Fibroblast of lung (primary cell): ENCODE measurements around the gene ZNF827. TPM values are rescaled to one million over a fixed set of nuclear protein-coding genes. Genes with fewer than 3 reads are reported as not detected.

Experiments used
- DNase-seq, 2 donors: peaks; one replicate each; pipeline versions ENCODE4 v3.0.0 to v3.0.0-alpha.2; 2010; ENCODE audit warnings: low read depth in 2 of 2
- H2AFZ ChIP-seq: 2 replicates; pipeline ENCODE4 v1.5.1; 2012; ENCODE audit warnings: low read length, control low read depth, inconsistent platforms
- H3K27ac ChIP-seq: 2 replicates; pipeline ENCODE4 v1.5.1; 2011; ENCODE audit warnings: low read length, control low read depth; ENCODE audit not compliant: insufficient read depth
- H3K27me3 ChIP-seq: 2 replicates; pipeline ENCODE4 v1.5.1; 2011; ENCODE audit warnings: mild to moderate bottlenecking, low read length; ENCODE audit not compliant: control insufficient read depth, insufficient read depth
- H3K36me3 ChIP-seq: 2 replicates; pipeline ENCODE4 v1.5.1; 2011; ENCODE audit warnings: low read length; ENCODE audit not compliant: control insufficient read depth, insufficient read depth
- H3K4me1 ChIP-seq: 2 replicates; pipeline ENCODE4 v1.5.1; 2011; ENCODE audit warnings: low read length; ENCODE audit not compliant: control insufficient read depth, insufficient read depth; ENCODE audit errors: extremely low read depth
- H3K4me2 ChIP-seq: 2 replicates; pipeline ENCODE4 v1.5.1; 2011; ENCODE audit warnings: low read length, control low read depth; ENCODE audit not compliant: insufficient read depth; ENCODE audit errors: extremely low read depth
- H3K4me3 ChIP-seq, 4 experiments: fragments of 200-600 bp in 1 of 4; sonication (generic) in 1 of 4; replicated peaks in 1 of 4; 2 replicates each; pipeline ENCODE4 v1.5.1; 2011 to 2016; ENCODE audit warnings: low read length in 4 of 4, low read depth in 3 of 4, mild to moderate bottlenecking in 3 of 4, control low read depth in 2 of 4, inconsistent platforms in 1 of 4, mixed read lengths in 1 of 4; ENCODE audit not compliant: insufficient read depth in 1 of 4; ENCODE audit errors: control extremely low read depth in 1 of 4
- H3K79me2 ChIP-seq: 2 replicates; pipeline ENCODE4 v1.5.1; 2012; ENCODE audit warnings: mild to moderate bottlenecking, low read length, inconsistent platforms; ENCODE audit not compliant: control insufficient read depth, insufficient read depth
- H3K9ac ChIP-seq: 2 replicates; pipeline ENCODE4 v1.5.1; 2011; ENCODE audit warnings: mild to moderate bottlenecking, low read length, control low read depth; ENCODE audit not compliant: insufficient read depth
- H3K9me3 ChIP-seq: 2 replicates; pipeline ENCODE4 v1.5.1; 2012; ENCODE audit warnings: low read depth, low read length; ENCODE audit not compliant: control insufficient read depth, insufficient read depth
- H4K20me1 ChIP-seq: 2 replicates; pipeline ENCODE4 v1.5.1; 2011; ENCODE audit warnings: low read length; ENCODE audit not compliant: control insufficient read depth, insufficient read depth; ENCODE audit errors: extremely low read depth
- EZH2 ChIP-seq: IDR thresholded peaks from 2 replicates; pipeline ENCODE4 v1.5.1; 2012; ENCODE audit warnings: low read length, control low read depth, mild to moderate bottlenecking; ENCODE audit errors: missing control alignments
- polyA plus RNA-seq, 2 donors: library from polyadenylated mRNA; depleted of rRNA in 1 of 2; stranded (reverse) in 1 of 2; unstranded in 1 of 2; fragments of >200 nt; gene quantifications; 2 replicates each; pipeline ENCODE4 v1.2.1, GENCODE V29; 2011 to 2012; ENCODE audit warnings: missing spikeins in 1 of 2
- total RNA-seq: library from RNA; depleted of rRNA; stranded (reverse); fragments of >200 nt; gene quantifications from 2 replicates; pipeline ENCODE4 v1.2.1, GENCODE V29; 2014
- TF ChIP-seq, protein P1 (sequence below), 2 donors: IDR thresholded peaks in 1 of 2; conservative IDR thresholded peaks in 1 of 2; 1 replicate in 1 of 2; 2 replicates in 1 of 2; pipeline ENCODE4 v1.5.1; 2011 to 2012; ENCODE audit warnings: low read length in 2 of 2, control low read depth in 1 of 2, inconsistent platforms in 1 of 2, low read depth in 1 of 2, mild to moderate bottlenecking in 1 of 2

ZNF827 gene
- total and polyA plus RNA-seq, 2 donors (not counting 1 experiment from before 2014, with no cell fraction given): 5.8 to 7.1 TPM

GRCh38 chr4:145763399-145763798, 175.2 kb downstream of the ZNF827 start:
- H3K27me3 ChIP-seq: no peaks in the 10 kb centered on the region
- peaks cover 2% of the 10 kb centered on the region for H3K36me3 ChIP-seq

GRCh38 chr4:145762719-145763118, 175.9 kb downstream of the ZNF827 start:
- H3K4me1 ChIP-seq: no peaks in the 10 kb centered on the region
- no peaks in the 10 kb centered on the region for H3K9me3 ChIP-seq
- H3K27me3 ChIP-seq: no peaks in the 10 kb centered on the region
- no peaks in the 10 kb centered on the region for H4K20me1 ChIP-seq
- TF ChIP-seq EZH2: no peak
- TF ChIP-seq, protein P1, sequence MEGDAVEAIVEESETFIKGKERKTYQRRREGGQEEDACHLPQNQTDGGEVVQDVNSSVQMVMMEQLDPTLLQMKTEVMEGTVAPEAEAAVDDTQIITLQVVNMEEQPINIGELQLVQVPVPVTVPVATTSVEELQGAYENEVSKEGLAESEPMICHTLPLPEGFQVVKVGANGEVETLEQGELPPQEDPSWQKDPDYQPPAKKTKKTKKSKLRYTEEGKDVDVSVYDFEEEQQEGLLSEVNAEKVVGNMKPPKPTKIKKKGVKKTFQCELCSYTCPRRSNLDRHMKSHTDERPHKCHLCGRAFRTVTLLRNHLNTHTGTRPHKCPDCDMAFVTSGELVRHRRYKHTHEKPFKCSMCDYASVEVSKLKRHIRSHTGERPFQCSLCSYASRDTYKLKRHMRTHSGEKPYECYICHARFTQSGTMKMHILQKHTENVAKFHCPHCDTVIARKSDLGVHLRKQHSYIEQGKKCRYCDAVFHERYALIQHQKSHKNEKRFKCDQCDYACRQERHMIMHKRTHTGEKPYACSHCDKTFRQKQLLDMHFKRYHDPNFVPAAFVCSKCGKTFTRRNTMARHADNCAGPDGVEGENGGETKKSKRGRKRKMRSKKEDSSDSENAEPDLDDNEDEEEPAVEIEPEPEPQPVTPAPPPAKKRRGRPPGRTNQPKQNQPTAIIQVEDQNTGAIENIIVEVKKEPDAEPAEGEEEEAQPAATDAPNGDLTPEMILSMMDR (conservative IDR thresholded peaks at IDR 0.05 in 1 of 2, IDR thresholded peaks at IDR 0.05 in 1 of 2; ENCODE audit: low read depth in 1 of 2, low read length in 2 of 2): no peak
- H3K4me2 ChIP-seq: no peak overlapping the region
- H3K4me3 ChIP-seq: no peak overlapping the region
- no peak for DNase-seq
- H2AFZ ChIP-seq: no peak overlapping the region
- no peak overlapping the region for H3K27ac ChIP-seq
- no peak overlapping the region for H3K9ac ChIP-seq
- no peaks in the 10 kb centered on the region for H3K79me2 ChIP-seq
- H3K36me3 ChIP-seq: peaks cover 2% of the 10 kb centered on the region

More at GRCh38 chr4:145763399-145763798, 175.2 kb downstream of the ZNF827 start:
- Histone ChIP-seq H3K4me2 (no peak overlapping the region), H4K20me1 (no peaks in the 10 kb centered on the region), H3K27ac (no peak overlapping the region), H2AFZ (no peak overlapping the region), H3K9ac (no peak overlapping the region), H3K79me2 (no peaks in the 10 kb centered on the region), H3K9me3 (no peaks in the 10 kb centered on the region), H3K4me1 (no peaks in the 10 kb centered on the region), H3K4me3 (no peak overlapping the region)
- TF ChIP-seq, protein P1 (conservative IDR thresholded peaks at IDR 0.05 in 1 of 2, IDR thresholded peaks at IDR 0.05 in 1 of 2; ENCODE audit: low read depth in 1 of 2, low read length in 2 of 2): no peak
- TF ChIP-seq EZH2: no peak
- no peak for DNase-seq

DNA sequence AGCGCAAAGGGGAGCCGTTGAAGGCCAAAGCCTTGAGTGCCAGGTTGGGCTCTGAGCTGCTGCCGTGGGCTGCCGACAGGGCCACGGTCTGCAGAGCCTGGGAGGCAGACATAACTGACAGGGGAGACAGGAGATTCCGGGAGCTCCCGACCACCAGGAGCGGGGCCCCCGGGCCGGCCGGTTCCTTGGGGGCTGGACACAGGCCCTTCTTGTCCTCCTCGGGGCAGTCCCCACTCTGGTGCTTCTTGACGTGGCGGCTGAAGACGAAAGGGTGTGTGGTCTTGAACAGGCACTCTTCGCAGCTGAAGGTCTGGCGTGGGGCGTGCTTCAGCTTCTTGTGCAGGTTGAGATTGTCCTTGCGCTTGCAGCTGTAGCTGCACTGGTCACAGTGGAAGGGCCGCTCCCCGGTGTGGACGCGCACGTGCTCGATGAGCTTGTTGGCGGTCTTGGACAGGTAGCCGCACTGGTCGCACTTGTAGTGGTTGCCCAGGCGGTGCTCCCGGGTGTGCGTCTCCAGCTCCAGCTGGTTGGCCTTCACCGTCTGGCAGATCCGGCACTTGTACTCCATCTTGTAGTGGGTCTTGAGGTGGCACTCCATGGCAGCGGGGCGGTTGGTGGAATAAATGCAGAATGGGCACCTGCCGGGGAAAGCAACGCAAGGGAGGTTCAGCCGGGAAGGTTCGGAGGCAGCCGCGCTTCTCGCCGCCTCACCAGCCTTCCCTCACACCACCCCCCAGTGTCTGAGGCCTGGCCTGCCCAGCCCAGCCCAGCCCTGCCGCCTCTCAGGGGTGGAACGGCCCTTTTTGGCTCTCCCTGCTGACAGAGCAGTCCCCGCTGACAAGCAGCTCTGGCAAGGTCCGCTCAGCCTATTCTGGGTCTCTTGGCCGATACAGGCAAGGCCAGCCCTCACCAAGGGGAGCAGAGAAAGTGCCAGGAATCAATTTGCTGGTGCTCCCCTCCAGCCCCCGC, 177.4 kb downstream of the ZNF827 start:
- H4K20me1 ChIP-seq: no peaks in the 10 kb centered on the region
- DNase-seq: no peak
- no peak overlapping the region for H2AFZ ChIP-seq
- no peaks in the 10 kb centered on the region for H3K9me3 ChIP-seq
- no peak overlapping the region for H3K4me3 ChIP-seq
- no peaks in the 10 kb centered on the region for H3K27me3 ChIP-seq
- no peaks in the 10 kb centered on the region for H3K79me2 ChIP-seq
- TF ChIP-seq, protein P1 (conservative IDR thresholded peaks at IDR 0.05 in 1 of 2, IDR thresholded peaks at IDR 0.05 in 1 of 2; ENCODE audit: low read depth in 1 of 2, low read length in 2 of 2): no peak
- no peak for TF ChIP-seq EZH2
- no peak overlapping the region for H3K4me2 ChIP-seq
- H3K4me1 ChIP-seq: no peaks in the 10 kb centered on the region
- no peak overlapping the region for H3K9ac ChIP-seq
- peaks cover 2% of the 10 kb centered on the region for H3K36me3 ChIP-seq
- H3K27ac ChIP-seq: no peak overlapping the region
